GM18909 (cell line): ENCODE data around the gene RPS6KA4.

ENCODE experiments used
- ATAC-seq: cut with Tn5 transposase; IDR thresholded peaks from one replicate; pipeline ENCODE4 v1.9.1; 2021; ENCODE audit warnings: mild to moderate bottlenecking; ENCODE audit not compliant: unreplicated experiment, poor library complexity

Gene RPS6KA4

DNA sequence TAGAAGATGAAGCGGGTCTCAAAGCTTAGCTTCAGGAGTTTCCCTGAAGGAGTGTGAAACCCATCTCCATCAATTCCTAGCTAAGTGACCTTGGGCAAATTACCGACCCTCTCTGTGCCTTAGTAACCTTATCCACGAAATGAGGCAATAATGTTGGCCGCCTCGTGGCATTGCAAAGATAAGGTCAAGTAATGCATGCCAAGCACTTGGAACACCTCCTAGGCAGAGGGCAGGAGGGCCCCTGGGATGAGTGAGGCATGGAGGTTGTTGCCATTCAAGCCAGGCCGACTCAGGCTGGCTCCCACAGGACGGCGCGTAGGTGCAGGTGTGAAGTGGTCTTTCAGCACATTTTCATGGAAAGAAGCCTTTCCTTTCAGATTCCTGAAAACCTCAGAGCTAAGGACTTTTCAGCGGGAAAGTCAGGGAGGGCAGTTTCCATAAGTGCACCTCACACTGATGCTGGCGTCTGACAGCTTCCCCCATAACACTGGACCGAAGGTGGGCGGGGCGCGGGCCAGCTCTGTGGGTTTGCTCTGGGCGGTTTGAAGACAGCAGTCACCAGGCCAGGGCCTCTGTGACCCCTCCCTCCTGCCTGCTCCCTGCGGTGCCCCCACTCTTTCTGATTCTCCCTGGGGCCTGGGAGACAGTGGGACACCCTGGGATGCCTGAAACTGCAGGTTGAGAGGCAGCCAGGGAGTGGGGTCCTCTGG, 25.2 kb downstream of the RPS6KA4 start:
- no peak for ATAC-seq

DNA sequence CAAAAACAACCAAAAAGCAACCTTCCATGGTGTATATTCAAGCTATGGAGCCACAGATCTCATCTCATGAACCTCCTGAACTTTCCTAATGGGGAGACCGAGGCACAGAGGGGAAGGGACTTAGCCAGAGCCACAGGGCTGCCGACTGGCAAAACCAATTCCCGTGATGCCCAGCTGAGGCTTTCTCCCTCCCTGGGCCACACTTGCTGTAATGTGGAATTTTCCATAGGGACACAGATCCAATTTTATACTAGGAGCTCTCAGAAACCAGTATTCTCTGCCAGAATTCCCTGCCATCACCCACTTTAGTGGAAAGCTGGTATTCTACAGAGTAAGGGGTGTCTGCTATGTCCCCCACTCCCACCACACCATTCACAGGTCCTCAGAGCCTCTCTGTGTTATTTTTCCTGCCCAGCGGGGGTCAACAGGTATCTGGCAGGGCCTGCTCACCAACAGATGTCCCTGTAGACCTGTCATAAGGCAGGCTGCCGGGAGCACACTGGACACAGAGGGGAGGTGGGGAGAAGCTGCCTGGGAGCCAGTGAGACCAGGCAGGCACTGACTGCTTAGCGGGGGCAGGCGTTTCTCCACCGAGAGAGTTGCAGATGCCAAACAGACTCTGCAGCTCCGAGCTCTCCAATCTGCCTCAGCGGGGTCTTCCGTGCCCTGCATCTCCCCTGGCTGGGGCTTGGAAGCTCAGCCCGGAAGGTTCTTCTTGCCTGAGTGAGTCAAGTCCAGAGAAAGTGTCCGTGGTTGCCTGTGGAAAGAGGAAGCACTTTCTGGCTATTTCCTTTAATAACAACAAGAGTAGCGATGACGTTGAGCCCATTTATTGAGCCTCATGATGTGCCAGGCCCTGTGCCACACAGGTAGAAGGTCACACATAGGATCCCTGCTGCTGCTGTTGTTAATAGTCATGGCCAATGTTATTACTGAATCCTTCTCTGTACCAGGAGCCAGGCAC, 26.3 kb downstream of the RPS6KA4 start:
- ATAC-seq = no peak

DNA sequence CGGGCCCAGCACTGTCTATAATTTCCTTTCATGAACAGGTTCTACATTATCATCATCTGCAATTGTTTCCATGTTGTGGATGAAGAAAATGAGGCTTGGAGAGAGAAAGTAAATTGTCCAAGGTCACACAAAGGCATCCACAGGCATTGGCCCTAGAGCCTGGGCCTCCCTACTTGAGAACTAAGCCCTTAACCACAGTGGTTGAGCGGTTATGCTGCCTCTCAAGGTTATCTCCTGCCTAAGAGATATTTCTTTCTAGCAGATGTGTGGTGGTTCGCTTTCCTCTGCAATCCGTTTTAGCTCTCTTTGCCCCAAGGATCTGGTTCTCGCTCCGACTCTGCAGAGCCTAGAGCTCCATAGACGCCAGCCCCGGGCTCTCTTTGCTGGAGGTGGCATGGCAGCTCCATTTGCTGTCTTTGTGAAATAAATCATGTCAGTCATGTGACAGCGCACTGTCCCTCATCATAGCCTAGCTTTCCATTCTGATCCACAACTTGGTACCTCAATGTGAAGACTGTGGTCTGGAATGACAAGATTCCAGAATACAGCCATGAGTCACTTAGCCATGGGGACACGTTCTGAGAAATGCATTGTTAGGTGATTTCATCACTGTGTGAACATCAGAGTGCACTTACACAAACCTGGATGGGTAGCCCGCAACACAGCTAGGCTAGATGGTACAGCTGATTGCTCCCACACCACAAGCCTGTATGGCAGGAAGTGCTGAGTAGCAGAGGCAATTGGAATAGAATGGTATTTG, 27.2 kb downstream of the RPS6KA4 start:
- no peak for ATAC-seq

DNA sequence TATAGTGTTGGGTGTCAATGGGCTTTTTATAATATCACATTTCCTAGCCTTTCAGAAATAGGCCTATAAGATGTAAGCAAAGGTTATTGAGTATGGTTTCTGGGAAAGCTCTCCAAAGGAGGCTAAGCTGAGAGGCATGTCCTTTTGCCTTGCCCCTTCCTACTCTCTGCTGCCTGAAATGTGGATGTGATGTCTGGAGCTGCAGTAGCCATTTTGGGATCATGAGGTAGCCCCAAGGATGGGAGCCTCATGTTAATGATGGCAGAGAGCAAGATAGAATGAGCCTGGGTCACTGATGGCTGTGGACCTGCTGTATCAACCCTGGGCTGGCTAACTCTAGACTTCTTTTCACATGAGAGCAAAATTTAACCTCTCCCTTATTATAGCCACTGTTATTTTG, 29.0 kb downstream of the RPS6KA4 start:
- ATAC-seq = no peak

DNA sequence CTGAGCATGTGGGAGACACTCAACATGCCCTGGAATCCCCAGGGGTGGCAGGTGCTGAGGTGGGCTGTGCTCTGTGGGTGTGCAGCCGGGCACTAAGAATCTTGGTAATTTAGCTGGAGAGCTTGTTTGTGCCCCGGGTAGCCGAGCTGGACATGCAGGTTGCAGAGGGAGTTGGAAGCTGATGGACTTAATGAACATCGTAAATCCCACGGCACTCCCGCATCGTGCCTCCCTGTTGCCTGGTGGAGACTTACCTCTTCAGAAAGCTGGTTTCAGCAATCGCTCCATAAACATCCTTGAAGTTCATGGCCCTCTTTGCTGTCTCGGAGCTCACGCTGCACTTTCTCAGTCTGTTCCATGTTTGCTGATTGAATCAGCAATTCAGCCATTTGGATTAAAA, 29.9 kb downstream of the RPS6KA4 start:
- no peak for ATAC-seq

DNA sequence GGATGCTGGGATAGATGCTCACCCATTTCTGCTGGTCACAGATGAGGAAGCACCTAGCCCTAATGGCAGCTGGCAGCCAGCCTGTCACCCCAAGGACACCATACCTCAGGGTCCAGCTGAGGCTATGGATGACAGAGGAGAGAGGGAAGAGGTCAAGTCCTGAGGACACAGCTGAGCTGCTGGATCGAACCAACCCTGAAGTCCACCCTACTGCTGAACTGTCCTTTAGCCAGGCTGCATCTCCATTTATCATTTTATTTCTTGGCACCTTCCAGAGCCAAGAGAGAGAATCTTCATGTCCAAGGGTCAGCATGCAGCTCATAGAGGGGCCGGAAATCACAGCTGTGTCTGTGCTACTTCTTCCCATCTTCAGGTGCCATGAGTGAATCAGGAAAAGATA, 30.9 kb downstream of the RPS6KA4 start:
- ATAC-seq = no peak

DNA sequence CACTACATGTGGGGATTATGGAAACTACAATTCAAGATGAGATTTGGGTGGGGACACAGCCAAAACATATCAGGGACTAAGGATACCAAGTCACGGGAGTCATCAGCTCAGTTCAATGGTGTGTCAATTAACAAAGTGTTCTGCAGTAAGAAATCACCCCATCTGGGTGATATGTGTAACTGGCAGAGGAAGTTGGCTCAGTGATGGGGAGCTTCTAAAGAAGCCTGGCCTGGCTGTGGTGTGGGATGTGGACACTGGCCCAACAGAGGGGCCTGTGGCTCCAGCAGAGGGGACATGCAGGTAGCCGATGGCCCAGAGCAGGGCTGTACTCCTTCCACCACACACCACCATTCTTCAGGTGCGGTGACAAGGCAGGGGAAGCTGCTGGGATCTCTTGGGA, 31.6 kb downstream of the RPS6KA4 start:
- no peak for ATAC-seq

DNA sequence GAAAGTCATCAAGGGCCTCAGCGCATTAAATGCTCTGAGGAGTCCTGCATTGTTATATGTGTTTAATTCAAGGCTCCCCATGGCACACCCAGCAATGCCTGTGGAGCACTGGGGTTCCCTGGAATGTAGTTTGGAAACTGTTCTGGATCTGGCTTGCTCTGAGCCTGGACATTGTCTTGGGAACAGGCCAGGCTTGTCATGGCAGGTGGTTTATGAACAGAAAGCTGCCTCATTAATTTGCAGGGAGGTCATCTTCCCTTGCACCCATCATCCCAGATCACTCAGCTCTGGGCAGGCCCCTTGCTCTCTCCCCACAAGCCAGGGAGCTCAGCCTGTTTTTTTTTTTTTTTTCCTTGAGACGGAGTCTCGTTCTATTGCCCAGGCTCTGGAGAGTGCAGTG, 32.9 kb downstream of the RPS6KA4 start:
- ATAC-seq = no peak

DNA sequence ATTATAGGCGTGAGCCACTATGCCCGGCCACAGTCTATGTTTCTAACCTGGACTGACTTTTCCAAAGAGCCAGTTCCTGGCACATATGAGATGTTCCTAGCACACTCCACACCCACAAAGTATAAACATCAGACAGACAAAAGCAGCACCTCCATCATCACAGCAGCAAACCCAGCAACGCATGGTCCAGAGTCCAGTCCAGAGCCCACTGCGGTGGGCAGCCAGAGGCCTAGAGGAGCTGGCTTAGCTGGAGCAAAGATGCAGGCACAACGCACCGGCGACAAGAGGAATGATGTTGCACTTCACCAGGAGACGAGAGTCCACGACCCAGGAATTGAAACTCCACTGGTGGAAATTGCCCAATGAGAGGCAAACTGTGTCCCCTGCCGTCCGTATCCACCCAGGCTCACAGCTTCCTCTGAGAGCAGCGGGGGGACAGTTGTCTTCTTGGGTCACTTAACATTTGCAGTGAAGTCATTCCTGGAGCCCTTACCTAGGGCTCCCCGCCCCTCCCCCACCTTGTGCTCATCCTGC, 36.6 kb downstream of the RPS6KA4 start:
- ATAC-seq = no peak

DNA sequence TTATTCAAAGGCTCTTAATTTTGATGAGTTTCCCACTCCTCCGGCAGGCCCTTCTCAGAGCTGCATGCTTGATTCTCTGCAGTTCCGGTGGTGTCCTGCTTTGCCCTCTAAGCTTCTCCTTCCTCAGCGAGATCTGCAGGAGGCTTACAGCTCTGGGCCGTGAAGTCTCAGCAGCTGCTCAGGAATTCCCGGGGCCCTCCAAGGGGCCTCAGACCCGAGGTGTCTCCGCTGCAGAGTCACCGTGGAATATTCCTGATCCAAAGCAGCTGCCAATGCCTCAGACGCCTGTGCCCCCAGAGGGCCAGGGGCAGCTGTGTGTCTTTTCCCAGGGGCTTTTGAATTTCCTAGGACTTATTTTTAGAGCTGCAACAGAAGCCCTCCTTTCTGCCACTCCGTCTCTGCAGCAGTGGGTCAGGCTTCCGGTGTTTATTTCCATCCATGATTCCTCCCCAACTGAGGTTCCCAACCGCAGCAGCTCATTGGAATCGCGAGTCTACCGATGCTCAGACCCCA, 37.2 kb downstream of the RPS6KA4 start:
- no peak for ATAC-seq

DNA sequence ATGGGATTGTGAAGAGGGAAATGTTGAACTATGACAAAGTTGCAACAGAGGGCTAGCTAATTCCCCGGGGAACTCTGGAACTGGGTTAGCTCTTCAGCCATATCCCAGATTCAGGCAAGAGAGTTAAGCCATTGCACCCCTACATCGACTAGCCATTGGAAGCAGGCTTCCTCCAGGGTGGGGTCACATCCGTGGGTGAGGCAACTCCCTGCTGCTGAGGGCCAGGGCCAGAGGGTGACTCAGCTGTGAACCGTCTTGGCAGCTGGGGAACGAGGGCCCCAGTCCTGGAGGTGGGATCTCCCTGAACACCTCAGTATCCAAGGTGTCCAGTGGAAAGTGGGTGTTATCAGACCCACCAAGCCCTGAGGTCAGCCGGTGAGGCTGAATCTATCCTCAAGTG, 41.1 kb downstream of the RPS6KA4 start:
- no peak for ATAC-seq

DNA sequence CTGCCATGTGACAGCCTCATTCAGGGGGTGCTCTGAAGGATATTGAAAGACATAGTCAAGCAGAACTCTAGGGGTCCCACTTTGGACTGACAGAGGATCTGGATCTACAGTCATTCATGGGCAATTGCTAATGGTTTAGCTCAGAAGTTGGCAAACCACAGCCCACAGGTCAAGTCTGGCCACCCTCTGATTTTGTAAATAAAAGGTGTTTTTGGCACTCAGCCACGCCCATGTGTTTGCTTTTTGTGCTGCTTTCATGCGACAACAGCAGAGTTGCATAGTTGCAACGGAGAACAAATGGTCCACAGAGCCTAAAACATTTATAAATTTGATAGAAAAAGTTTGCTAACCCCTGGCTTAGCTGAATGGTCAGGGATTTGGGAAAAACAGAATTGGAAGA, 41.7 kb downstream of the RPS6KA4 start:
- ATAC-seq = no peak

DNA sequence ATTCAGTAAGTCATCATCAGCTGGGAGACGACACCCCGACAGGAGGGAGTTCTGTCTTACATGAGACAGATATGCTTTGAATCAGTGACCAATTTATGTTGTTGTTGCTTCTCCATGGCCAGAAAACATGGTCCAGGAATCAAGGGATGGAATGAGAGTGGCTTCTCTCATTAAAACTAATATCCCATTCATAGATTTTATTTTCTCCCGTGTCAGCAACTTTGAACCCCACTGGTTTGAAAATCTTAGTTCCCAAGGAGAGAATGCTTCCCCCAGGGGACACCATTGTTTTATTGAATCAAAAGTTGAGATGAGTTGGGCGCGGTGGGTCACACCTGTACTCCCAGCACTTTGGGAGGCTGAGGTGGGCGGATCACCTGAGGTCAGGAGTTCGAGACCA, 42.8 kb downstream of the RPS6KA4 start:
- ATAC-seq = no peak

DNA sequence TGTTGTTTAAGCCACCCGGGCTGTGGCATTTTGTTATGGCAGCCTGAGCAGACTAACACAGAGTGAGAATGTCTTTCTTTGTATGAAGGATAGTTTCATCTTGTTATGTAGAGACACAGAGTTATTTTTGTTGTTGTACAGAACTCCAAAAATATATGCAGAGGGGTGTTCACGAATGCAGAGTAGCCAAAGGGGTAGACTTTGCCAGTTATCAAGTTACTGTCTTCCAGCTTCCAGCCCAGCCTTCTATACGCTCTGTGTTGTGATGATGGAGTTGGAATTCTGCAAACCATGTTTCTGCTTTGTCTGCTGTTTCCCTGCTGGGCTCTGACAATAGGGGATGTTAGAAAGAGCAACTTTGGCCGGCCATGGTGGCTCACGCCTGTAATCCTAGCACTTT, 44.1 kb downstream of the RPS6KA4 start:
- no peak for ATAC-seq

DNA sequence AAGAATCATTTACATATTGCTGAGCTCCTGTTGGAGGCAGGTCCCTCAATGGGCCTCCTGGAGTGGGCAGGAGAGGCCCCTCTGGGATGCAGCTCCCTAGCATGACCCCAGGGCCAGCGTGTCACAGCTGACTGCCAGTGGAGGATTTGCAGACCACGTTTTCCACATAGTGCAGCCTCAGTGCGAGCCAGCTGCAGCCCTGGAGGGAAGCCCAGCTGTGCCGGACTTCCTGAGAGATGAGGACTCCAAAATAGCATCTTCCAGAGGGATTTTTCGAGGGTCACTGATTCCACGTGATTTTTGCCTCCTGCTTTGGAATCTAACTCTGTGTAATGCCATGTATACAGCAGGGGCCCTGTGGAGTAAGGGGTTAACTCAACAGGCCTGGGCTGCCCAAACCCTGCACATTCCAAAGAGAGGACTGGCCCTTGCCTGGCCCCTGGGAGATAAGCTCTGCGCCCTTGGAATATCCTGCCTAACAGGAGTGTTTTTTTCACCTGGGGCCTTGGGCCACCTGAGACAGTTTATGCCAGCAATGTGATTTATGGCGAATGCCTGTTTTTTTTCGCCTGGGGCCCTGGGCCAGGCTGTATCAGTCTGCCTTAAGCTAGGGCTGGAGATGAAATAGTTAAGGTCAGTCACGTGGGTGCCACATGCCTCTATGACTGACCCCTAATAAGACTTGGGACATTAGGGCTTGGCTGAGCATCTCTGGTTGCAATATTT, 47.4 kb downstream of the RPS6KA4 start:
- ATAC-seq = no peak

DNA sequence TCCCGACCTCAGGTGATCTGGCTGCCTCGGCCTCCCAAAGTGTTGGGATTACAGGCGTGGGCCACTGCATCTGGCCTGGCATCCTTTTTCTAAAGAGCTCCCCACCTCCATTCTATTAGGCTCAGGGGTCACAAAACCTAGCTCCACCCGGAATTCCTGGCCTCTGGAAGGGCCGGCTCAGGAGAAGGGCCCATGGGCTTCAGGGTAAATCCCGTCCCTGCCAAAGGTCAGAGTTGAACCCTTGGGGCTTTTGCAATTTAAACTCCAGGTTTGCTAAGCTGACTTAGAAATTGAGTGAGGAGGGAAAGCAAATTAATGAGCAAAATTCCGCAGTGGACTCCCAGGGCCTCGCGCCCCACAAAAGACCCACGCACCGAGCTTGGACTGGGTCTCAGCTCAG, 48.3 kb downstream of the RPS6KA4 start:
- ATAC-seq = no peak

DNA sequence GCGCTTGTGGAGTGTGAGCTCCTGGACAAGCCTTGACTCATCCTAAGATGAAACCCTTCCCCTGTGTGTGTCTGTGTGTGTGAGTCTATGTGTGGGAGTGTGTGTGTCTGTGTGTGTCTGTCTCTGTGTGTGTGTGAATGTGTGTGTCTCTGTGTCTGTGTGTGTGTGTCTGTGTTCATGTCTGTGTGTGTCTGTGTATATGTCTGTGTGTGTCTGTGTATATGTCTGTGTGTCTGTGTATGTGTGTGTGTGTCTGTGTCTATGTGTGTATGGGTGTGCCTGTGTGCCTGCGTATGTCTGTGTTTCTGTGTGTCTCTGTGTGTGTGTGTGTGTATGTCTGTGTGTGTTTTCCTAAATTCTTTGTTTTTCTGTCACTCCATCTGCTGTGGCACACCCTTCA, 48.7 kb downstream of the RPS6KA4 start:
- no peak for ATAC-seq

DNA sequence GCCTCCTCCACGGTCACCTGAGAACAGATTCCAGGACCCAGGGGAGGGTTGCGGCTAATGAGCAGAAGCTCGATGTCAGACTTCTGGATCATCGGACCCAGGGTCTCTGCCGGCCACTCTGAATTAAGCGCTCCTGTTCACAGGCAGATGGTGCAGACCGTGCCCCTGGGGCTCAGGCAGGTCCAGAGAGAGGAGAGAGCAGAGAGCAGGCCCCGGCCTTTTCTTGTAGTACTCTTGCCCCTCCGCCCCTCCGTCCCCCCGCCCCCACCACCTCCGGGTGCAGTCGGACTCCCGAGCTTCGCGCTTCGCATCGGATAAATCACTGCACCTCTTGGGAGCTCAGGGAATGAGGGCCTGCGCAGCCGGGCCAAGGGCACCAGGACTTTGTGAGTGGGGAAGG, 50.3 kb downstream of the RPS6KA4 start:
- no peak for ATAC-seq

DNA sequence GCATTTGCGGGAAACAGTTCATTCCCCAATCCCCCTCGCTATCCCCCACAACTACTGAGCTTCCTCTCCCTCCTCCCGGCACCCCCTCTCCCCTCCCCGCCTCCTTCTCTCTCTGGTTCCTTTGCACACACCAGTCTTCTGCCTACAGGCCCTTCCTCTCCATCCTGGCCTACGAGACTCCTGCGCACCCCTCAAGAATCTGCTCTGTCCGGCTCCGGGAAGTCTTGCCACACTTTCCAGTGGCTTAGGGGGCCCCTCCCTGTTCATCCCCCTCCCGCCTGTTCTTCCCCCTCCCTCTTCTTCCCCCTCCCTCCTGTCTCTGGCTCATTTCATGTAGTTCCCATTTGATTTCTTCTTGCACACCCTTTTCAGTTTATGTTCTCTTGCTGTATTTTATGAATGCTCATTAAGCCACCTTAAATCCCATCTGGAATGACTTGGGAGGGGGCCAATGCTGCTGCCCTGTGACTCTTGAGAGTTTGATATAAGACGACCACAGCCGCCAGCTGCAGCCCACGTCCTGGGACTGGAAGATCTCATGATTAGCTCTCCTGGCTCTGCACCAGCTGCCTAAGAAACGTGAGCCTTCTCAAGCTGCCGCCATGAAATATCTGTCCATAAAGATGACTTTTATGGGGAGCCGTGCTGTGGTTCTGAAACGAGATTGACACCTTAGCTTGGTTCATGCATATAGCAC, 50.9 kb downstream of the RPS6KA4 start:
- ATAC-seq = no peak
